Measurements from ENCODE around the gene KLHL29. TPM values are rescaled to one million over a fixed set of nuclear protein-coding genes. Genes with fewer than 3 reads are reported as not detected.

The KLHL29 gene
- total and polyA plus RNA-seq, 10 of the 15 experiments (the other 5 are each of a cell fraction or from before 2014, with no cell fraction given): 1.4 to 19.5 (median 6.1) TPM

GRCh38 chr2:23659328-23659727 lies 274.3 kb downstream of the KLHL29 start:
- no peak for FAIRE-seq
- ChIA-PET CTCF (interaction anchor here (0.7 kb wide), 1 partner anchor 114 kb away, joined by 3 read pairs; no protein-coding TSS in a partner anchor), POLR2A (no interaction called here), RAD21 (ENCODE audit: unreplicated experiment) (no interaction called here), SMC1A (ENCODE audit: uncharacterized antibody, unreplicated experiment) (no interaction called here)
- H3K27ac ChIP-seq (ENCODE audit: control insufficient read depth, insufficient read depth): no peak overlapping the region
- 99% methylated on average over 9 of the region's 9 CpGs for WGBS (ENCODE audit: insufficient coverage, insufficient replicate concordance, low lambda C conversion rate, missing lambda C conversion rate)
- no peak overlapping the region for H3K4me2 ChIP-seq (ENCODE audit: control insufficient read depth, insufficient read depth)
- H3K4me1 ChIP-seq (ENCODE audit: control insufficient read depth, insufficient read depth, low read length): peaks cover 4% of the 10 kb centered on the region; the same call in 1 of the 2 replicates
- no peak overlapping the region for H3K9ac ChIP-seq (ENCODE audit: control insufficient read depth, insufficient read depth, low read length)
- TF ChIP-seq HDAC2 (IDR thresholded peaks at IDR 0.05): no peak
- no peaks in the 10 kb centered on the region for H3K79me2 ChIP-seq (ENCODE audit: control insufficient read depth, insufficient read depth, low read length)
- H3K36me3 ChIP-seq (ENCODE audit: control insufficient read depth in 2 of 2, insufficient read depth in 2 of 2, low read length in 1 of 2): peaks cover 0 to 1% of the 10 kb centered on the region in 2 experiments; a peak in 1 of 4 replicates
- no peaks in the 10 kb centered on the region for H4K20me1 ChIP-seq (ENCODE audit: control insufficient read depth, insufficient read depth)
- H2AFZ ChIP-seq (ENCODE audit: control insufficient read depth, low read depth, low read length): no peak overlapping the region
- no peak overlapping the region for H3K4me3 ChIP-seq
- intact Hi-C loops (cut with micrococcal nuclease; ENCODE audit: unreplicated experiment): no loop called here
- no peak for DNase-seq (ENCODE audit: low read depth, low spot score)
- no TSS peak for BruUV-seq (replicated peaks)
- in situ Hi-C loops (cut with MboI): no loop called here
- ATAC-seq: no peak
- H3K27me3 ChIP-seq (replicated peaks in 1 of 2; ENCODE audit: control insufficient read depth in 2 of 2, insufficient read depth in 2 of 2, low read length in 1 of 2): no peaks in the 10 kb centered on the region
- H3K9me3 ChIP-seq (replicated peaks; ENCODE audit: control insufficient read depth, insufficient read depth, low read length): no peaks in the 10 kb centered on the region

- Histone ChIP-seq H3K27ac (ENCODE audit: control insufficient read depth, insufficient read depth) (no peak overlapping the region), H3K79me2 (ENCODE audit: control insufficient read depth, insufficient read depth, low read length) (no peaks in the 10 kb centered on the region), H2AFZ (ENCODE audit: control insufficient read depth, low read depth, low read length) (no peak overlapping the region), H3K9ac (ENCODE audit: control insufficient read depth, insufficient read depth, low read length) (no peak overlapping the region), H3K9me3 (replicated peaks; ENCODE audit: control insufficient read depth, insufficient read depth, low read length) (no peaks in the 10 kb centered on the region), H3K4me1 (ENCODE audit: control insufficient read depth, insufficient read depth, low read length) (peaks cover 4% of the 10 kb centered on the region; the same call in 1 of the 2 replicates), H4K20me1 (ENCODE audit: control insufficient read depth, insufficient read depth) (no peaks in the 10 kb centered on the region), H3K36me3 (ENCODE audit: control insufficient read depth in 2 of 2, insufficient read depth in 2 of 2, low read length in 1 of 2) (peaks cover 0 to under 1% of the 10 kb centered on the region in 2 experiments; a peak in 1 of 4 replicates), H3K4me3 (no peak overlapping the region), H3K4me2 (ENCODE audit: control insufficient read depth, insufficient read depth) (no peak overlapping the region), H3K27me3 (replicated peaks in 1 of 2; ENCODE audit: control insufficient read depth in 2 of 2, insufficient read depth in 2 of 2, low read length in 1 of 2) (no peaks in the 10 kb centered on the region)
- TF ChIP-seq ATF7 (IDR thresholded peaks at IDR 0.05; ENCODE audit: low read depth): no peak
- no peak for TF ChIP-seq JUND (IDR thresholded peaks at IDR 0.05; ENCODE audit: low read depth, low read length)
- in situ Hi-C loops (cut with MboI) (no loop called here), intact Hi-C loops (cut with micrococcal nuclease; ENCODE audit: unreplicated experiment) (no loop called here)
- POLR2A ChIA-PET: no interaction called here
- 67% methylated on average over 1 of the region's 2 CpGs for WGBS (ENCODE audit: insufficient coverage, insufficient replicate concordance, low lambda C conversion rate, missing lambda C conversion rate)
- DNase-seq (ENCODE audit: low read depth, low spot score) (no peak), FAIRE-seq (no peak), ATAC-seq (no peak)
- CTCF ChIA-PET: no interaction called here
- no TSS peak for BruUV-seq (replicated peaks)
- SMC1A ChIA-PET (ENCODE audit: uncharacterized antibody, unreplicated experiment): no interaction called here
- RAD21 ChIA-PET (ENCODE audit: unreplicated experiment): no interaction called here
Measured at GRCh38 chr2:23659773-23660172, 274.8 kb downstream of the KLHL29 start.
